ENCODE data around the gene FSIP1. TPM values are rescaled to one million over a fixed set of nuclear protein-coding genes. Genes with fewer than 3 reads are reported as not detected.

FSIP1 gene
- total RNA-seq, 1 donor from 2014 or later: 2.5 TPM

GRCh38 chr15:39756806-39757522 is 25.7 kb downstream of the FSIP1 start:
- Histone ChIP-seq H3K4me2 (no peak overlapping the region), H4K20me1 (ENCODE audit: low read depth) (no peaks in the 10 kb centered on the region), H3K9me3 (ENCODE audit: low read depth) (no peaks in the 10 kb centered on the region), H3K27me3 (no peaks in the 10 kb centered on the region), H3K79me2 (ENCODE audit: low read depth) (no peaks in the 10 kb centered on the region), H3F3A (ENCODE audit: low read depth) (peaks cover 7% of the 10 kb centered on the region), H3K4me1 (no peaks in the 10 kb centered on the region), H2AFZ (replicated peaks) (no peak overlapping the region), H3K9ac (no peak overlapping the region), H3K4me3 (no peak overlapping the region), H3K27ac (no peak overlapping the region), H3K36me3 (no peaks in the 10 kb centered on the region)
- H3K27ac Mint-ChIP-seq: peak overlapping the region; percentile 31
- DNase-seq (ENCODE audit: low spot score): peak; percentile 85
- peaks cover 13% of the 10 kb centered on the region for H3K36me3 Mint-ChIP-seq
- H3K9me3 Mint-ChIP-seq: peaks cover 10% of the 10 kb centered on the region
- TF ChIP-seq EZH2 (IDR thresholded peaks at IDR 0.05) (no peak), EZH2phosphoT487 (IDR thresholded peaks at IDR 0.05) (no peak), CTCF (IDR thresholded peaks at IDR 0.05) (peak; percentile 94)
- peaks cover 7% of the 10 kb centered on the region for H3K4me1 Mint-ChIP-seq
- H3K27me3 Mint-ChIP-seq (ENCODE audit: insufficient read depth, low read depth): peaks cover 2% of the 10 kb centered on the region
- H3K4me3 Mint-ChIP-seq: no peak overlapping the region

- H3K4me3 Mint-ChIP-seq: no peak overlapping the region
- no peaks in the 10 kb centered on the region for H3K79me2 ChIP-seq (ENCODE audit: low read depth)
Measured at GRCh38 chr15:39752991-39753390, 29.6 kb downstream of the FSIP1 start.

GRCh38 chr15:39752246-39752645 is 30.4 kb downstream of the FSIP1 start:
- no peak for TF ChIP-seq EZH2phosphoT487 (IDR thresholded peaks at IDR 0.05)
- TF ChIP-seq CTCF (IDR thresholded peaks at IDR 0.05): no peak
- H3K4me3 ChIP-seq: no peak overlapping the region
- H3K4me1 Mint-ChIP-seq: peaks cover 5% of the 10 kb centered on the region
- H3F3A ChIP-seq (ENCODE audit: low read depth): no peaks in the 10 kb centered on the region
- H2AFZ ChIP-seq (replicated peaks): no peak overlapping the region
- H3K27ac Mint-ChIP-seq: no peak overlapping the region
- peaks cover 16% of the 10 kb centered on the region for H3K36me3 Mint-ChIP-seq
- no peaks in the 10 kb centered on the region for H3K79me2 ChIP-seq (ENCODE audit: low read depth)
- no peaks in the 10 kb centered on the region for H3K27me3 Mint-ChIP-seq (ENCODE audit: insufficient read depth, low read depth)
- no peak overlapping the region for H3K9ac ChIP-seq
- no peaks in the 10 kb centered on the region for H4K20me1 ChIP-seq (ENCODE audit: low read depth)
- H3K9me3 ChIP-seq (ENCODE audit: low read depth): no peaks in the 10 kb centered on the region
- H3K27ac ChIP-seq: no peak overlapping the region
- H3K4me2 ChIP-seq: no peak overlapping the region
- H3K9me3 Mint-ChIP-seq: peaks cover 28% of the 10 kb centered on the region
- no peak for DNase-seq (ENCODE audit: low spot score)
- H3K4me3 Mint-ChIP-seq: no peak overlapping the region
- H3K4me1 ChIP-seq: no peaks in the 10 kb centered on the region
- no peaks in the 10 kb centered on the region for H3K27me3 ChIP-seq
- no peaks in the 10 kb centered on the region for H3K36me3 ChIP-seq

More at GRCh38 chr15:39752991-39753390, 29.6 kb downstream of the FSIP1 start:
- H3K9ac ChIP-seq: no peak overlapping the region
- DNase-seq (ENCODE audit: low spot score): no peak
- TF ChIP-seq EZH2 (IDR thresholded peaks at IDR 0.05): no peak
- no peak for TF ChIP-seq EZH2phosphoT487 (IDR thresholded peaks at IDR 0.05)
- no peak for TF ChIP-seq CTCF (IDR thresholded peaks at IDR 0.05)
- Mint-ChIP-seq H3K27me3 (ENCODE audit: insufficient read depth, low read depth) (no peaks in the 10 kb centered on the region), H3K36me3 (peaks cover 16% of the 10 kb centered on the region), H3K9me3 (peaks cover 28% of the 10 kb centered on the region), H3K4me1 (peaks cover 5% of the 10 kb centered on the region), H3K27ac (no peak overlapping the region)
- no peak overlapping the region for H3K4me2 ChIP-seq
- no peaks in the 10 kb centered on the region for H3K27me3 ChIP-seq
- H4K20me1 ChIP-seq (ENCODE audit: low read depth): no peaks in the 10 kb centered on the region
- H3K4me1 ChIP-seq: no peaks in the 10 kb centered on the region
- H3K27ac ChIP-seq: no peak overlapping the region
- H3K36me3 ChIP-seq: no peaks in the 10 kb centered on the region
- no peak overlapping the region for H2AFZ ChIP-seq (replicated peaks)
- H3K9me3 ChIP-seq (ENCODE audit: low read depth): no peaks in the 10 kb centered on the region
- no peak overlapping the region for H3K4me3 ChIP-seq
- H3F3A ChIP-seq (ENCODE audit: low read depth): peaks cover 6% of the 10 kb centered on the region

All from neural progenitor cell (in vitro differentiated cells).